Activated naive CD8-positive, alpha-beta T cell treated with anti-CD3 and anti-CD28 coated beads, Interleukin-2, amount 10 ng/mL, durations not matched to agents 7 days and 5 days (primary cell): Measurements from ENCODE around the gene EZH2. TPM values are rescaled to one million over a fixed set of nuclear protein-coding genes. Genes with fewer than 3 reads are reported as not detected.
A peak's percentile ranks its signal among the peaks of the same experiment; 100 is the strongest.

ENCODE experiments used
- ATAC-seq: fragments of 150-1000 bp; cut with Tn5 transposase; one replicate; pipeline ENCODE4 v1.10.0; 2021; ENCODE audit warnings: low read depth, moderate library complexity
- POLR2A ChIA-PET: fragments of 350-600 bp; sonication (Branson Sonifier 250); formaldehyde crosslinking; loops from one replicate; lab custom pipeline; 2021; ENCODE audit warnings: antibody characterized with exemption; lab: Charles Lee
- DNase-seq: peaks from one replicate; pipeline ENCODE4 v3.0.0; 2021
- H3K27ac Mint-ChIP-seq: one replicate; pipeline ENCODE4 v1.8.0; 2022; ENCODE audit warnings: mild to moderate bottlenecking, mixed read lengths
- H3K27me3 Mint-ChIP-seq: one replicate; pipeline ENCODE4 v1.8.0; 2022; ENCODE audit warnings: mild to moderate bottlenecking, moderate library complexity, mixed read lengths
- H3K36me3 Mint-ChIP-seq: one replicate; pipeline ENCODE4 v1.8.0; 2021; ENCODE audit warnings: mild to moderate bottlenecking, mixed read lengths
- H3K4me1 Mint-ChIP-seq: one replicate; pipeline ENCODE4 v1.8.0; 2021; ENCODE audit warnings: mixed read lengths
- H3K4me3 Mint-ChIP-seq: one replicate; pipeline ENCODE4 v1.8.0; 2022; ENCODE audit warnings: mild to moderate bottlenecking, moderate library complexity, mixed read lengths
- H3K9me3 Mint-ChIP-seq: one replicate; pipeline ENCODE4 v1.8.0; 2021; ENCODE audit warnings: mixed read lengths
- total RNA-seq, 2 experiments: library from RNA; stranded (reverse); gene quantifications; one replicate each; pipeline ENCODE4 v1.2.3, GENCODE V29; 2021

The EZH2 gene
- total RNA-seq, 2 experiments from 2014 or later, result 73.8 to 76.6 TPM

- DNase-seq (no peak), ATAC-seq (no peak)
- Mint-ChIP-seq H3K9me3 (peaks cover 2% of the 10 kb centered on the region), H3K4me3 (no peak overlapping the region), H3K27ac (no peak overlapping the region), H3K36me3 (peaks cover 28% of the 10 kb centered on the region), H3K4me1 (peaks cover 21% of the 10 kb centered on the region), H3K27me3 (no peaks in the 10 kb centered on the region)
- POLR2A ChIA-PET, result interaction anchor here (4.8 kb wide), 1 partner anchor 53 kb away, joined by 20 read pairs; no protein-coding TSS in a partner anchor
Measured at GRCh38 chr7:148888300-148888699, 4.2 kb upstream of the EZH2 start.

GRCh38 chr7:148886844-148887243 is 2.8 kb upstream of the EZH2 start:
- POLR2A ChIA-PET, result interaction anchor here (0.6 to 5.4 kb wide), 3 partner anchors 26 to 55 kb away, joined by 3 to 73 read pairs (median 20); no protein-coding TSS in a partner anchor
- peaks cover 28% of the 10 kb centered on the region for H3K36me3 Mint-ChIP-seq
- DNase-seq (no peak), ATAC-seq (no peak)
- no peak overlapping the region for H3K27ac Mint-ChIP-seq
- H3K4me3 Mint-ChIP-seq, result no peak overlapping the region
- H3K4me1 Mint-ChIP-seq, result peaks cover 24% of the 10 kb centered on the region
- peaks cover 2% of the 10 kb centered on the region for H3K9me3 Mint-ChIP-seq
- H3K27me3 Mint-ChIP-seq, result no peaks in the 10 kb centered on the region

- Mint-ChIP-seq H3K27ac (peak overlapping the region; percentile 99), H3K4me1 (peaks cover 30% of the 10 kb centered on the region), H3K4me3 (peak overlapping the region; percentile 93), H3K9me3 (no peaks in the 10 kb centered on the region), H3K27me3 (no peaks in the 10 kb centered on the region), H3K36me3 (peaks cover 19% of the 10 kb centered on the region)
- DNase-seq (peak; percentile 97), ATAC-seq (peak; percentile 94)
- POLR2A ChIA-PET, result interaction anchor here (0.6 to 5.4 kb wide), 16 partner anchors 11 to 186 kb away, joined by 3 to 73 read pairs (median 4); partner anchors contain the start of gene CUL1
Measured at GRCh38 chr7:148884299-148885022, 370 bp upstream of the EZH2 start.

- DNase-seq (no peak), ATAC-seq (peak; percentile 2)
- H3K4me1 Mint-ChIP-seq, result peaks cover 28% of the 10 kb centered on the region
- H3K9me3 Mint-ChIP-seq, result no peaks in the 10 kb centered on the region
- H3K27me3 Mint-ChIP-seq, result no peaks in the 10 kb centered on the region
- H3K4me3 Mint-ChIP-seq, result peak overlapping the region; percentile 96
- peaks cover 15% of the 10 kb centered on the region for H3K36me3 Mint-ChIP-seq
- POLR2A ChIA-PET, result interaction anchor here (0.6 to 5.4 kb wide), 20 partner anchors 10 to 255 kb away, joined by 3 to 73 read pairs (median 4); partner anchors contain the start of gene CUL1
- peak overlapping the region; percentile 95 for H3K27ac Mint-ChIP-seq
Measured at GRCh38 chr7:148883266-148884048, 634 bp downstream of the EZH2 start.

- no peaks in the 10 kb centered on the region for H3K27me3 Mint-ChIP-seq
- DNase-seq (no peak), ATAC-seq (no peak)
- no peaks in the 10 kb centered on the region for H3K9me3 Mint-ChIP-seq
- H3K27ac Mint-ChIP-seq, result peak overlapping the region; percentile 95
- POLR2A ChIA-PET, result interaction anchor here (0.8 to 5.4 kb wide), 17 partner anchors 10 to 254 kb away, joined by 3 to 73 read pairs (median 5); partner anchors contain the start of gene CUL1
- peak overlapping the region; percentile 96 for H3K4me3 Mint-ChIP-seq
- H3K36me3 Mint-ChIP-seq, result peaks cover 13% of the 10 kb centered on the region
- H3K4me1 Mint-ChIP-seq, result peaks cover 34% of the 10 kb centered on the region
Measured at GRCh38 chr7:148882841-148883265, 1.2 kb downstream of the EZH2 start.

GRCh38 chr7:148882192-148882591 is 1.9 kb downstream of the EZH2 start:
- peaks cover 36% of the 10 kb centered on the region for H3K4me1 Mint-ChIP-seq
- H3K27ac Mint-ChIP-seq, result no peak overlapping the region
- POLR2A ChIA-PET, result interaction anchor here (1.2 to 5.4 kb wide), 7 partner anchors 9 to 184 kb away, joined by 3 to 73 read pairs (median 6); partner anchors contain the start of gene CUL1
- peaks cover 11% of the 10 kb centered on the region for H3K36me3 Mint-ChIP-seq
- DNase-seq, result no peak
- peak overlapping the region; percentile 96 for H3K4me3 Mint-ChIP-seq
- no peaks in the 10 kb centered on the region for H3K27me3 Mint-ChIP-seq
- no peak for ATAC-seq
- no peaks in the 10 kb centered on the region for H3K9me3 Mint-ChIP-seq

- Mint-ChIP-seq H3K27me3 (no peaks in the 10 kb centered on the region), H3K4me3 (no peak overlapping the region), H3K36me3 (peaks cover 5% of the 10 kb centered on the region), H3K9me3 (no peaks in the 10 kb centered on the region), H3K4me1 (peaks cover 45% of the 10 kb centered on the region), H3K27ac (no peak overlapping the region)
- ATAC-seq (no peak), DNase-seq (no peak)
- POLR2A ChIA-PET, result no interaction called here
Measured at GRCh38 chr7:148878317-148878716, 5.8 kb downstream of the EZH2 start.

- H3K4me3 Mint-ChIP-seq, result no peak overlapping the region
- no peak overlapping the region for H3K27ac Mint-ChIP-seq
- DNase-seq, result no peak
- POLR2A ChIA-PET, result no interaction called here
- peak; percentile 58 for ATAC-seq
- peaks cover 50% of the 10 kb centered on the region for H3K4me1 Mint-ChIP-seq
- H3K9me3 Mint-ChIP-seq, result no peaks in the 10 kb centered on the region
- no peaks in the 10 kb centered on the region for H3K27me3 Mint-ChIP-seq
- H3K36me3 Mint-ChIP-seq, result peaks cover 5% of the 10 kb centered on the region
Measured at GRCh38 chr7:148877517-148877916, 6.6 kb downstream of the EZH2 start.

- Mint-ChIP-seq H3K9me3 (peaks cover 12% of the 10 kb centered on the region), H3K4me3 (no peak overlapping the region), H3K27me3 (no peaks in the 10 kb centered on the region), H3K27ac (no peak overlapping the region), H3K36me3 (peaks cover 32% of the 10 kb centered on the region), H3K4me1 (peaks cover 38% of the 10 kb centered on the region)
- POLR2A ChIA-PET, result interaction anchor here (1.6 kb wide), 1 partner anchor 11 kb away, joined by 6 read pairs; no protein-coding TSS in a partner anchor
- ATAC-seq (no peak), DNase-seq (no peak)
Measured at GRCh38 chr7:148872188-148872587, 11.9 kb downstream of the EZH2 start.

GRCh38 chr7:148871551-148871950 is 12.5 kb downstream of the EZH2 start:
- DNase-seq, result no peak
- peaks cover 12% of the 10 kb centered on the region for H3K9me3 Mint-ChIP-seq
- no peak overlapping the region for H3K27ac Mint-ChIP-seq
- H3K4me3 Mint-ChIP-seq, result no peak overlapping the region
- H3K36me3 Mint-ChIP-seq, result peaks cover 32% of the 10 kb centered on the region
- POLR2A ChIA-PET, result no interaction called here
- ATAC-seq, result no peak
- peaks cover 38% of the 10 kb centered on the region for H3K4me1 Mint-ChIP-seq
- H3K27me3 Mint-ChIP-seq, result no peaks in the 10 kb centered on the region

- ATAC-seq (no peak), DNase-seq (no peak)
- no peak overlapping the region for H3K4me3 Mint-ChIP-seq
- H3K36me3 Mint-ChIP-seq, result peaks cover 32% of the 10 kb centered on the region
- POLR2A ChIA-PET, result no interaction called here
- peaks cover 12% of the 10 kb centered on the region for H3K9me3 Mint-ChIP-seq
- peaks cover 35% of the 10 kb centered on the region for H3K4me1 Mint-ChIP-seq
- no peaks in the 10 kb centered on the region for H3K27me3 Mint-ChIP-seq
- no peak overlapping the region for H3K27ac Mint-ChIP-seq
Measured at GRCh38 chr7:148871030-148871429, 13.1 kb downstream of the EZH2 start.

GRCh38 chr7:148868378-148868674 is 15.8 kb downstream of the EZH2 start:
- Mint-ChIP-seq H3K4me3 (no peak overlapping the region), H3K27me3 (no peaks in the 10 kb centered on the region)

More at GRCh38 chr7:148868378-148868674, 15.8 kb downstream of the EZH2 start:
- POLR2A ChIA-PET, result interaction anchor here (1.0 kb wide), 1 partner anchor 73 kb away, joined by 4 read pairs; no protein-coding TSS in a partner anchor
- H3K4me1 Mint-ChIP-seq, result peaks cover 48% of the 10 kb centered on the region
- H3K36me3 Mint-ChIP-seq, result peaks cover 37% of the 10 kb centered on the region
- no peak for ATAC-seq
- H3K27ac Mint-ChIP-seq, result peak overlapping the region; percentile 60
- no peak for DNase-seq
- H3K9me3 Mint-ChIP-seq, result peaks cover 12% of the 10 kb centered on the region
